ENCODE data around the gene ZDHHC20. TPM values are rescaled to one million over a fixed set of nuclear protein-coding genes. Genes with fewer than 3 reads are reported as not detected.

ZDHHC20 gene
- 10 to 100 TPM; 23.8 to 67.7 (median 61.3) TPM for polyA plus RNA-seq

DNA sequence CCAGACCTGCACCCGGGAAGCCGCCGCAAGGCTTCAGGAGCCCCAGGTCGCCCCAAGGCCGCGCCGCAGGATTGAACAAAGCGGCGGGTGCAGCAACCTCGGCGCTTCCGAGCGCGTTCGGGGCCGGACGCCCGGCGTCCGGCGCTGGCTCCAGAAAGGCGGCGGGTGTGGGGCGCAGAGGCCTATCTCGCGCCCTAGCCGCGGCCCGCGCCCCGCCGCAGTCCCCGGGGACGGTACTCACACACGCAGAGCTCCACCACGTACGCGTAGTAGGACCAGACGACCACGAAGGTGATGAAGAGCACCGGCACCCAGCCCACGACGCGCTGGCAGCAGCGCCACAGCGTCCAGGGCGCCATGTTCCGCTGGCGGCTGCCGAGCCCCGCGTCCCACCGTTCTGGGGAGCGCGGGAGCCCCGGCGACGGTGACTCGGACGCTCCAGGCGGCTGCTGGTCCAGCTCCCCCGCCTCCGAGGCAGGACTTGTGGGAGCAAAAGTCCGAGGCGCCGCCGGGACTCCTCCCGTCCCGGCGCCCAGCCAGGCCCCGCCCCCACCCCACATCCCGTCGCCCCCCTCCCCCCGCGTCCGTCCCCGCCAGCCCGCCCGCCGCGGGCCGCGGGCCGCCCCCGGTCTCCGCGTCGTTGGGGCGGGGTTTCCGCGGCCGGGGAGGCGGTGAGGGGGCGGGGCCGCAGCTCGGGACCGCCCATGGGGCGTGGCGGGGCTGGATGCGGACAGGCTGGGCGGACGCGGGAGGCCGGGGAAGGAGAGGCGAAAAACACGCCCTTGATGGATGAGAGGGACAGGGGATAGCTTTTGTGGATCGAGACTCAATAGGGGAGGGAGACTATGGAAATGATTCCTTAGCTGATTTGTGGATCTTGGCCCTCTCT is at the start of gene ZDHHC20:
ZDHHC20 (minus strand) TSS at position 491 of the 889 bp plus-strand sequence; CDS start at position 359, 132 bp downstream.
- Mint-ChIP-seq H3K9me3 (no peaks in the 10 kb centered on the region), H3K36me3 (no peaks in the 10 kb centered on the region), H3K4me1 (peaks cover 46 to 60% of the 10 kb centered on the region in 2 donors), H3K27ac (peak within 1 kb of the TSS; percentile 83 to 94 (median 91)), H3K27me3 (ENCODE audit: low read depth in 3 of 3) (peaks cover 18 to 21% (median 19%) of the 10 kb centered on the region in 3 donors), H3K4me3 (peak within 1 kb of the TSS; percentile 89 to 95 (median 93))
- DNase-seq: peak; percentile 91 to 92 (median 92)

GRCh38 chr13:21504379-21504778 is 45.3 kb upstream of the ZDHHC20 start:
- no peak for DNase-seq
- Mint-ChIP-seq H3K4me3 (no peak overlapping the region), H3K9me3 (no peaks in the 10 kb centered on the region), H3K27me3 (ENCODE audit: low read depth in 3 of 3) (no peaks in the 10 kb centered on the region), H3K4me1 (peaks cover 5 to 13% of the 10 kb centered on the region in 2 donors), H3K36me3 (peaks cover 11 to 34% (median 18%) of the 10 kb centered on the region in 3 donors), H3K27ac (no peak overlapping the region)

- H3K27ac Mint-ChIP-seq: no peak overlapping the region
These were observed 42.6 kb upstream of the ZDHHC20 start for GRCh38 chr13:21501686-21502085.

DNA sequence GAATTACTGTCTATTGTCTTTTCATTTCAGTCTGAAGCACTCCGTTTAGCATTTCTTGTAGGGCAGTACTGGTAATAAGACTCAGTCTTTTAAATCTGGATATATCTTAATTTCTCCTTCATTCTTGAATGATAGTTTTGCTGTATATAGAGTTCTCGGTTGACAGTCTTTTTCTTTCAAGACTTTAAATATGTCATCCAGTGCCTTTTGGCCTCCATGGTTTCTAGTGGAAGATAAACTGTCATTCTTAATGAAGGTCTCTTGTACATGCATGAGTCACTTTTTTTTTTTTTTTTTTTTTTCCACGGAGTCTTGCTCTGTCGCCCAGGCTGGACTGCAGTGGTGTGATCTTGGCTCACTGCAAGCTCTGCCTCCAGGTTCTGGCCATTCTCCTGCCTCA is 27.2 kb upstream of the ZDHHC20 start:
- Mint-ChIP-seq H3K4me3 (no peak overlapping the region), H3K9me3 (peaks cover 3 to 22% (median 14%) of the 10 kb centered on the region in 6 donors), H3K27me3 (ENCODE audit: low read depth in 3 of 3) (peaks cover 0 to 4% (median 1%) of the 10 kb centered on the region in 3 donors), H3K36me3 (peaks cover 17 to 34% (median 28%) of the 10 kb centered on the region in 3 donors), H3K27ac (no peak overlapping the region), H3K4me1 (no peaks in the 10 kb centered on the region)
- no peak for DNase-seq

More at GRCh38 chr13:21501686-21502085, 42.6 kb upstream of the ZDHHC20 start:
- no peak for DNase-seq
- Mint-ChIP-seq H3K9me3 (no peaks in the 10 kb centered on the region), H3K27me3 (ENCODE audit: low read depth in 3 of 3) (no peaks in the 10 kb centered on the region), H3K36me3 (peaks cover 13 to 24% (median 18%) of the 10 kb centered on the region in 3 donors), H3K4me1 (peaks cover 5 to 7% of the 10 kb centered on the region in 2 donors), H3K4me3 (no peak overlapping the region)

- Mint-ChIP-seq H3K4me1 (peaks cover 5 to 10% of the 10 kb centered on the region in 2 donors), H3K27me3 (ENCODE audit: low read depth in 3 of 3) (peaks cover 2 to 4% (median 3%) of the 10 kb centered on the region in 3 donors), H3K4me3 (no peak overlapping the region), H3K36me3 (peaks cover 4 to 16% (median 7%) of the 10 kb centered on the region in 3 donors), H3K9me3 (peaks cover 3 to 22% (median 14%) of the 10 kb centered on the region in 6 donors), H3K27ac (no peak overlapping the region)
- no peak for DNase-seq
These were observed 24.6 kb upstream of the ZDHHC20 start for GRCh38 chr13:21483748-21484147.

GRCh38 chr13:21481359-21481758 is 22.3 kb upstream of the ZDHHC20 start:
- H3K36me3 Mint-ChIP-seq: no peaks in the 10 kb centered on the region
- peaks cover 13 to 24% of the 10 kb centered on the region in 2 donors for H3K4me1 Mint-ChIP-seq
- peaks cover 2 to 7% (median 4%) of the 10 kb centered on the region in 3 donors for H3K27me3 Mint-ChIP-seq (ENCODE audit: low read depth in 3 of 3)
- H3K9me3 Mint-ChIP-seq: peaks cover 0 to 5% (median 4%) of the 10 kb centered on the region in 6 donors
- H3K4me3 Mint-ChIP-seq: no peak overlapping the region
- no peak for DNase-seq
- no peak overlapping the region for H3K27ac Mint-ChIP-seq

DNA sequence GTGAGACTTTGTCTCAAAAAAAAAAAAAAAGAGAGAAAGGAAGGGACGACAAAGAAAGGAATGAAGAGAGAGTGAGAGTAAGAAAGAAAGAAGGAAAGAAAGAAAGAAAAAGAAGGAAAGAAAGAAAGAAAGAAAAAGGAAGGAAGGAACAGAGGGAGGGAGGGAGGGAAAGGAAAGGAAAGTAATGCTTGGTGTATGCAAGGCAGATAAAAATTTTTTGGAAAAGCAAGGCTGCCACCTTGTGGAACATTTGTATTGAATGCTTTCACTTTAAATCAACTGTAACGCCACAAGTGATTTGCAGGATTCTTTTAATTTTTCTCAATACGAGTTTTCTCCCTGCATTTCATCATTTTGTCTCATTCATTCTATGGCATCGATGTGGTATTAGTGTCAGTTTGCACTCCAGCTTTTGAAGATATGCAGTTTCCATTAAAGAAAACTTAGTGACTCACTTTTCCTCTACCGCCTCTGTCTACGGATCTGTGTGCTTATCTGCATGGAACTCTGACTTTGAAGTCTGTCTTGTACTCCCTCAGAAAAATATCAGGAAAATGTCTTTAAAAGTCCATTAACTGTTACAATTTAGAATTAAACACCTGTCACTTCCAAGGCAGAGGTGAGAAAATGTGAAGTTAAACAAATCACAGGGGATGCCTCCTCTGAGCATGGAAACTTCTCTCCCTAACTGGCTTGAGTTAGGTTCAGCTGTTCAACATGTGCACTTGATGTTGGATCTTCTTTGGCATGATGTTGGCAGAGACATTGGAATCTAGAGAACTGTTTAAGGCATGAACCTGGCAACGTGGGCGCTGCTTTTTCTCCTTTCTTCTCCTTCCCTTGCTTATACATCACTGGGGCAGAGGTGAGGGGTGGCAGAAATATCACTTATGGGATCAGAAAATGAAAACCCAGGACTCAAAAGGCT is 20.0 kb upstream of the ZDHHC20 start:
- Mint-ChIP-seq H3K9me3 (no peaks in the 10 kb centered on the region), H3K36me3 (no peaks in the 10 kb centered on the region), H3K4me3 (peak overlapping the region; percentile 25 to 79 (median 58)), H3K27ac (no peak overlapping the region), H3K27me3 (ENCODE audit: low read depth in 3 of 3) (peaks cover under 1 to 8% (median 2%) of the 10 kb centered on the region in 3 donors), H3K4me1 (peaks cover 13 to 24% of the 10 kb centered on the region in 2 donors)
- DNase-seq: peak; percentile 58 to 69 (median 63)

GRCh38 chr13:21476893-21477472 is 17.9 kb upstream of the ZDHHC20 start:
- H3K4me1 Mint-ChIP-seq: peaks cover 13 to 24% of the 10 kb centered on the region in 2 donors
- H3K9me3 Mint-ChIP-seq: no peaks in the 10 kb centered on the region
- H3K27me3 Mint-ChIP-seq (ENCODE audit: low read depth in 3 of 3): peaks cover 0 to 7% (median 4%) of the 10 kb centered on the region in 3 donors
- DNase-seq: peak; percentile 73 to 80 (median 80)
- H3K4me3 Mint-ChIP-seq: peak overlapping the region; percentile 84 to 94 (median 86)
- no peaks in the 10 kb centered on the region for H3K36me3 Mint-ChIP-seq
- H3K27ac Mint-ChIP-seq: peak overlapping the region in 5 of 6 donors; percentile 20 to 87 (median 71)

GRCh38 chr13:21475115-21475514 is 16.0 kb upstream of the ZDHHC20 start:
- Mint-ChIP-seq H3K27ac (no peak overlapping the region), H3K9me3 (peaks cover 0 to 5% (median 1%) of the 10 kb centered on the region in 6 donors), H3K27me3 (ENCODE audit: low read depth in 3 of 3) (peaks cover 0 to 9% (median 1%) of the 10 kb centered on the region in 3 donors), H3K4me1 (peaks cover 13 to 24% of the 10 kb centered on the region in 2 donors), H3K4me3 (no peak overlapping the region), H3K36me3 (peaks cover 0 to 10% (median 3%) of the 10 kb centered on the region in 3 donors)
- DNase-seq: no peak

GRCh38 chr13:21470785-21471184 is 11.7 kb upstream of the ZDHHC20 start:
- no peaks in the 10 kb centered on the region for H3K4me1 Mint-ChIP-seq
- H3K4me3 Mint-ChIP-seq: no peak overlapping the region
- H3K9me3 Mint-ChIP-seq: peaks cover 0 to 5% (median 1%) of the 10 kb centered on the region in 6 donors
- no peak overlapping the region for H3K27ac Mint-ChIP-seq
- H3K27me3 Mint-ChIP-seq (ENCODE audit: low read depth in 3 of 3): peaks cover 0 to 6% (median 1%) of the 10 kb centered on the region in 3 donors
- H3K36me3 Mint-ChIP-seq: peaks cover 0 to 10% (median 3%) of the 10 kb centered on the region in 3 donors
- DNase-seq: no peak

DNA sequence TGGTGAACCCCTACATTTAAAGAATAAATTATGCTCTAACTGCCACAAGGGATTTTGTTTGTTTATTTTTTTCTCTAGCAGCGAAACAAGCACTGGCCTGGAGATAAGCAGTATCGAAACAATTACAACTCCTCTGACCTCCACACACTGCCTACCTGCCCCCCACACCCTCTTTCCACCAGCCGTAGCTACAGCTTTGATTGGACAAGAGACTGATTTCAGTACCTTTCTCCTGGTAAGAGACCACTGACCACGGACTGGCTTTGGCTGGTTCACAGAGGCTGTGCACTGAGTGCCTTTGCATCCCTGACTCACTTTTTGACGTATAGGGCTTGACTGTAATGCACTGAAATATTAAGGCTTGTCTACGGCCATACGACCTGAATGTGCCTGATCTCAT is 7.4 kb upstream of the ZDHHC20 start:
- Mint-ChIP-seq H3K4me1 (no peaks in the 10 kb centered on the region), H3K27me3 (ENCODE audit: low read depth in 3 of 3) (peaks cover 0 to 6% (median 0%) of the 10 kb centered on the region in 3 donors), H3K4me3 (no peak overlapping the region), H3K27ac (no peak overlapping the region), H3K36me3 (peaks cover 0 to 7% (median 2%) of the 10 kb centered on the region in 3 donors), H3K9me3 (peaks cover 0 to 2% (median under 1%) of the 10 kb centered on the region in 6 donors)
- DNase-seq: no peak

GRCh38 chr13:21465710-21466160 is 6.6 kb upstream of the ZDHHC20 start:
- H3K36me3 Mint-ChIP-seq: peaks cover 0 to 3% (median 0%) of the 10 kb centered on the region in 3 donors
- no peaks in the 10 kb centered on the region for H3K9me3 Mint-ChIP-seq
- H3K27ac Mint-ChIP-seq: no peak overlapping the region

GRCh38 chr13:21463424-21463823 is 4.3 kb upstream of the ZDHHC20 start:
- H3K27me3 Mint-ChIP-seq (ENCODE audit: low read depth in 3 of 3): peaks cover 13 to 15% (median 14%) of the 10 kb centered on the region in 3 donors
- H3K36me3 Mint-ChIP-seq: no peaks in the 10 kb centered on the region
- no peak overlapping the region for H3K4me3 Mint-ChIP-seq
- DNase-seq: no peak
- no peak overlapping the region for H3K27ac Mint-ChIP-seq
- H3K9me3 Mint-ChIP-seq: no peaks in the 10 kb centered on the region
- H3K4me1 Mint-ChIP-seq: peaks cover 12 to 16% of the 10 kb centered on the region in 2 donors

More at GRCh38 chr13:21465710-21466160, 6.6 kb upstream of the ZDHHC20 start:
- Mint-ChIP-seq H3K27me3 (ENCODE audit: low read depth in 3 of 3) (peaks cover 0 to 5% (median 0%) of the 10 kb centered on the region in 3 donors), H3K4me3 (no peak overlapping the region), H3K4me1 (peaks cover 0 to under 1% of the 10 kb centered on the region in 2 donors)
- DNase-seq: no peak

All from immature natural killer cell (primary cell).